CD4-positive, alpha-beta T cell treated with Interferon gamma for 1 hour (primary cell): ENCODE data around the gene SMIM5.

ENCODE experiments used
- DNase-seq: peaks from one replicate; pipeline ENCODE4 v3.0.0-alpha.2; 2020

SMIM5 gene

DNA sequence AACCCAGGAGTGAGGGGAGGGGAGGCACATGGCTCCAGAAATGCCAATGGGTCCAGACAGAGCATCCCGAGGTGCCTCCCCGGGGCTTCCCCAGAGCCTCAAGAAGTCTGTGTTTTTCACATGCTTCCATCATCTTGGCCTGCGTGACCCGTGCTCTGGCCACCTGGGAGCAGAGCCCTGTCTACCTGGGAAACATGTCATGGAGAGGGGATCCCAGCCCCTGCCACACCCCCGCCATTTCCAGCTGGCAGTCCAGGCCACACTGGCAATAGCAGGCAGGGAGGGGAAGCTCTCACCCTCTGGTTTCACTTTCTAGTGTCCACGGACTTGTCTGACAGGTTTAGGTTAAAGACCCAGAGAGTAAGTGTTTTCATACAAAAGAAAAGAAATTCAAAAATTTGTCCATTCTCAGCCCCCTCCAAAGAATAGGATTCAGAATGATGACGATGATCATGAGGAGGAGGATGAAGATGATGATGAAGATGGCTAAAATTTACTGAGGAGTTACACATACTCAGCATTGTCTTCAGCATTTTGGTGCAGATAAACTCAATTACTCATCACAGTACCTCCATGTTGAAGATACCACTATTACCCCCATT lies 9.0 kb downstream of the SMIM5 start:
- DNase-seq: no peak

DNA sequence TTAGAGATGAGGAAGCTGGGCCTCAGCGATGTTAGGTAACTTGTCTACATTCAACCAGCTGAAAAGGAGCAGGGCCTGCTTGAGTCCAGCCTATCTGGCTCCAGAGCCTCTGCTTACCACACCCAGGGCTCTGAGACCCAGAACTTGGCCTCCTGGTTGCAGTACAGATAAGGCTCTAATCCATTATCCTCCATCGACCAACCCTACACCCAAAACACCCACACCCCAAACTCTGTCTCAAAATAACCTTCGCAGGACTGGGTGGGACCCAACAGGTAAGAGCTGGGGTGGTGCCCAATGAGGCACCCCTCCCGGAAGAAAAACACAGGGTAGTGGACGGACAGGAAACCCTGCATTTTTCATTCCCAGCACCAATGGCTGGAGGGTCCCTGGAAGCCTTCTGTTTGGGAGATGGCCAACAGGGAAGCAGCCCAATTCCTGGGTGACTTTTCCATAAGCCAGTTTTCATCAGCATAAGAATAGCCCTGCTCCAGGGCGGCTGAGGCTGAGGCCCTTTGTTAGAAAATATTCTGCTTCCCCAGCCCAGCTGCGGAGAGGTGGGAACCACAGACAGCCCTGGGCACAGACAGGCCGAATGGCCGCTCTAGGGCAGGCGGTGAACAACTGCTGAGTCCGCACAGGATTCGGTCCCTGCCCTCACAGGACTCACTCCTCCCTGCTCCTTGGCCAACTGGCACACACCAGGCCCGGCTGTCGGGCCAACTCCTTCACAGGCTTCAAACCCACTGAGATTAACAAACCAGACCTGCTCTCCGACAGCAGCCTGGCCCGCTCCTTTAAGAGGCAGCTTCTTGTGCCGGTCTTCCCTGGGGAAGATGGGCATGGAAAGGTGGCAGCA lies 9.8 kb downstream of the SMIM5 start:
- DNase-seq: no peak

DNA sequence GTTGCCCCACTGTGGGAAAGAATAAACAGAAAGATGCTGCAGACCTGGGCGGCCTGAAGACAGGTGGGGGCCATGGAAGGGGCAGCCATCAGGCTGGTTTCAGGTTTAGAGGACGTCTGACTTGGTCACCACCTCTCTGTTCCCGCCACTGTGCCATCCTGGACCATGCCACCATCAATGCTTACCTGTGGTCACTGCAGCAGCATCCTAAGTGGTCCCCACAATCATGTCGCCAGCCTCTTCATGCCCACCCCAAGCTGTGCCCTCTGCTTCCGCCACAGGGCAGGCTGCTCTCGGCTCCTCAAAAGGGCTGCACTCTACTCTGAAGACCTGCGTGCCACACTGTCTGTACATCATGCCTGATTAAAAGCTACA lies 10.4 kb downstream of the SMIM5 start:
- DNase-seq: no peak

DNA sequence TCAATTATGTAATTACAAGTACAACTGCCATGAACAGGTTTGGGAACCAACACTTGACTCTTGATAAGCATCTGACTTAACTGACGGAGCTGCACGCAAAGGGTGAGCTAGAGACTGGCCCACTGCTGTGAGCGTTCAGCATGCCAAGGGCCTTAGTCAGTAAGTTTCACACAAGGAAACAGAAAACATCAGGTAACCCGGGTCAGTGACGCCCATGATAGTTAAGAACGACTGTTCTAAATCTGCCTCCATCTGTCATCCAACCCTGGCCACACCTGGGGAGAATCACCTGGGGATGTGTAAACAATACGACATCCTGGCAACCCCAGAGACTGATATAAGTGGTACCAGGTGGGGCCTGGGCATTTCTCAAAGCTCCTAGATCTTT lies 12.3 kb downstream of the SMIM5 start:
- no peak for DNase-seq

DNA sequence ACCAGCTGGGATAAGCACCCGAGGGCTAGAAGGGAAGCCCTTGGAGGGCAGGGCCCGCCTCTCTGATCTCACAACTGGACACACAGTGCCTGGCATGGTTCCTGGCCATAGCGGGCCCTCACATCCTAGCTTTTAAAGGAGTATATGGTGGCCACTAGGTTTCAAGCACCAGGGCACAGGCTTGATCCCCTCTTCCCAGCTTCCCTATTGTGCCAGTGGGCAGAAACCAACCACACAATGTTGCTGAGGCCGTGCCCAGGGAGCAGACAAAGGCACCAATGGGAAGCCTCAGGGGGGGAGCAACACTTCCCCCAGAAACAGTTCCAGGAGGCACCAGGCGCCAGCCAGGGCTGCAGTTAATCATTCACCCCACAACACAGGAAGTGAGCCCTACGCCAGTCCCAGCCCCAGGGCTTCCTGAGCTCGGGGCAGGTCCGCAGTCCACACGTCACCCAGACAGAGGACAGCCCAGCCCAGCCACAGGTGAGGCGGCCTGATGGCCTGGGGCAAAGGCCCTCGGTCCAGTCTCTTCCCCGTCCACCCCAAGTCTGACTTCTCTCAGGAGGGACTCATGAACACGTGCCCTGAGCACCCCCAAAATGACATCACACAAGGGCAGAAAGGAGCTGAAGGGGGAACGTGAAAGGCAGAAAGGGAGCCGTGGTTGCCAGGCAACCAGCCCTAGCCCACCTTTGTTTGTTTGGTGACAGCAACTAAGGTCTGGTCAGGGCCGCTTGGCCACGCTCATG lies 12.8 kb downstream of the SMIM5 start:
- peak; percentile 23 for DNase-seq

DNA sequence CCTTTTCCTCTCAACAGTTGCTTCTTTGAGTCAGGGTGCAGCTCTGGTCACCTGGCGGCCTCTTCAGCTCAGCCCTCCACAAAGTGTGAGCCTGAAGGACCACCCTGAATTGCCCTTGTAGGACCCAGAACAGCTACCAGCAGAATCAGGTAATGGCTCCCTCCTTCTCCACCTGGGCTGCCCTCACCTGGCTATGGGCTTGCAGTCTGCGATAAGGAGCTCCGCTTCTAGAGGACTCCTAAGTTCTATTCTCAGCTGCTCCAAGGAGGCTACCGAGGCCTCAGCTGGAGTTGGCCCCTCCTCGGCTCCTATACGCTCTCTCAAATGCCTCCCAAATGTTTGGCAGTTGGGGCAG lies 13.4 kb downstream of the SMIM5 start:
- no peak for DNase-seq

DNA sequence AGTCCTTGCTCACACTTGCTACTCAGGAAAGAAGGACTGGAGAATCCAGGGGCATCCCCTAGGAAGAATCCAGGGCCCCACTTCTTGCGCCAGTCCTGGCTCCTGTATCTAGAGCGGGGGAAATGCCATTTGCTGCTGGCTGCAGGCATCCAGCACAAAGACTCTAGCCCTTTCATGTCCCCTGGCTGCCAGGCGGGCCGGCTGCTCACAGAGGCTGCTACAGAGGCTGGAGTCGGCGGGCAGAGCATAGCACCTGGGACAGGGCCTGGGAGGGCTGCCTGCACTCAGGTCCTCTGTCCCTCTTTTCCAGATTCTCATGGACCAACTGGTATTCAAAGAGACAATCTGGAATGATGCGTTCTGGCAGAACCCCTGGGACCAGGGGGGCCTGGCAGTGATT lies 13.8 kb downstream of the SMIM5 start:
- no peak for DNase-seq

DNA sequence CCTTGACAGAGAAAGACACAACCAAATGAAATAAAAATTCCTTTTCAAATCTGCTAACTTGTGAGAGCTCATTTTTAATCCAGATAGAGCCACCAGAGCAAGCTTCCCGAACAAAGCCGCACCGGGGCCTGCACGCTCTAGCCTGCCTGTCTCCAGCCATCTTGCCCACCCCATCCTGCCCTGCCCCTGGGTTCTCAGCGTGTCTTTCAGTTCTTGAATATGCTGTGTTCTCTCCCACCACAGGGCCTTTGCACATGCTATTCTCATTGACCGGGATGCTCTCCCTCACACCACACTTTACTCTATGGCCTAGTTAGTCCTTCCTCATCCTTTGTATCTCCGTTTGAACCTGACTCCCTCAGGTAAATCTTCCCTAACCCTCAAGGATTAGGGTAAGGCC lies 14.7 kb downstream of the SMIM5 start:
- DNase-seq: no peak

DNA sequence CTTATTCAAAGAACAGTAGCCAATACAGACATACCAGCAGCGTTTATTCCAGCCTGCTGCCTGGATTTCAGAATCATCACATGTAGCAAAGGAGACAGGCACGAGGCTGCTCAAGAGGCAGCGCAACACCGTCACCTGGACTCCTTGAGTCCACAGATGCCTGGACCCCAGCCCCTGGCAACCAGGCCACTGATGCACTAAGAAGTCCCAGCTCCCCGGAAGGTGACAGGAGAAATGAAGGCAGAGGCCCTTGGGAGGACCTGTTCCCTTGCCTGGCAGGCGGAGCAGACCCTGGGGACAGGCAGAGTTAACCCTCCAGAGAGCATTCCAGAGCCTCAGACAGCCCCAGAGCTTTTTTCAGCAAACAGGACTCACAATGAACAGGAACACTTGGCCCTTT lies 16.5 kb downstream of the SMIM5 start:
- no peak for DNase-seq

DNA sequence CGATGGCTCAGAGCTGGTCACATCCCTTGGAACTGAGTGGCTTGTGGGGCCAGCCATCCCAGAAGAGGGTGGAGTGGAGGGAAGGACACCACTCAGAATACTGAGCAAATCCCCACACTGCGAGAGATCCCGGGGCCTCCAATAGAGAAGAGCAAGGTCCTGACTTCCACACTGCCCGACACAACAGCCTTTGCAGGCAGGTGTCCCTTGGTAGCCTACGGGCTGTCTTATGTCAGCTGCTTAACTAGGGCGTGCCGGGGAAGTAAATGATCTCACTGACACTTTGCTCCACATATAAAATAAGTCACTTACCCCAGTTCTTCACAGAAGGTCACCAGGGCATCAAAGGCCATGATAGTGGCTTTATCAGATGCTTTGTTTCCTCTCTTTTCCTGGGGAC lies 17.6 kb downstream of the SMIM5 start:
- no peak for DNase-seq

DNA sequence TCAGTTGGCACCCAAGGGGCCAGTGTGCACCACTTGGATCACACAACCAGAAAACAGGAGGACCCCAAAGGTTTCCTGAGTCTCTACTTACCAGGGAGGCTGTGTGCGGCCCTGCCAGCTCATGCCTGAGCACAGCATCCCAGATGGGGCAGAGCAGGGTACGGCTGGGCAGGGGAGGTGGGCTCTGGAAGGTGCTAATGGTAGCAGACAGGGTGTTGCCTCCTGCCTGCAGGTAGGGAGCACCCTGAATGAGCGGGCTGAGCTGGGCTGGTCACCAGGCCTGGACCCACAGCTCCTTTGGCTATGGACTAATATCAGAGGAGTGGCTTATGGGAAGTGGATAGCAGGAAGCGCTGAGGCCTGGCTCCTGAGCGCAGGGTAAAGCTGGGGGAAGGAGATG lies 19.1 kb downstream of the SMIM5 start:
- no peak for DNase-seq

DNA sequence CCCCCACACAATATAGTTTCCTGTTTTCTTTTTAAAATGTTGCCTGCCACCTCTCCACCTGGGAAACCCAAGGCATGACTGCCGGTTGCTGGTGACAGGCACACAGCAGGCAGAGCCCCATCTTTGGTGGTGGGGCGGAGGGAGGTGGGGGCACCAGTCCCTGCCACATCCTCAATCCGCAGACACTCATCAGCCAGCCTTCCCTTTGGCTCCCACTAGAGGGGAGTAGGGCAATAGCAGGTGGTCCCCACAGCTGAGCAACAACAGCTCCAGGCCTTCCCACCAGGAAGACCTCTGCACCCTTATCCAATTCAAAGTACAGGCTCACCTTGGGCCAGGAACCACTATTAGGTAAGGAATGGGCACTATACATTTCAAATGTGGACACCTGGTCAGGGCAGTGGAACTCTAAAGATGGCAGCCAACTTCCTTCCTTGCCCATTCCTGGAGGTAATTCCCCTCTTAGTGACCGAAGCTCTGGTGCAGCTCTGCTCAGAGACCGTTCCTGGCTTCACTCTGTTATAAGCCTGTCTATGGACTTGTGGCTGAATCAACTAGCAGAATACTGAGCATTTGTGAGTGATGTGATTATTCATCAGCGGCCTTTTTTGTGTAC lies 19.8 kb downstream of the SMIM5 start:
- DNase-seq: peak; percentile 30

DNA sequence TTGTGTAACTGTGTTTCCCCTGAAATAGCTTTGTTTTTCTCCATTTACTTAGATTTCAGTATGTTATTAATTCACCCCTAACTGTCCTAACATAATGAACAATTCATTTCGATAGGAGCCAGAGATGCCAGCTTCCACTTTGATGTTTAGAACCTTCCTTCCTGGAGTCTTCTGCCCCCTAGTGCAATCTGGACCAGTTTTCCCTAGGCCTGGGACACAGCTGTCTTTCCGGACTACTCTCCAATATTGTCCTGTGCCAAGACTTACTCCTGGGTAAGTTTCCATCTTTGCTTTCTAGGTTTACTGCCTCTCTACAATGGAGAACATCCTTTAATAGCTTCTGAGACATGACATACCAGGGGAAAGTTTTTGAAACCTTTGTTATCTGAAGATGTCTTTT lies 20.9 kb downstream of the SMIM5 start:
- DNase-seq: no peak

DNA sequence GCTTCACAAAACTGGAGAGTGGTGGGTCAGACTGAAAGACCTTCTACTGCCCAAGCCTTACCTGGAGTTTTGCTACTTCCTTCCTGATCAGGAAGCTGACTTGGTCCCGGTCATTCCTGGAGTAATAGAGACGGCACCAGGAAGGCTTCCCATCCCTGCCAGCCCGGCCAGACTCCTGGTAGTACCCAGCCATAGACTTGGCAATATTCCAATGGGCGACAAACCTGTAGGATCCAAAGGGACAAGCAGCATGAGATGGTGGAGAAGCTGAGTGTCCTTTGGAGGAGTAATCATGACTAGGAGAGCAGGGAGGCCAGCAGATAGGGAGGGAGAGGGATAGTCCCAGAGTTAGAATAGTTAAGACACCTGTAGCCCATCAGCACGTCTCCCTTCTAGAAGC lies 25.0 kb downstream of the SMIM5 start:
- no peak for DNase-seq

DNA sequence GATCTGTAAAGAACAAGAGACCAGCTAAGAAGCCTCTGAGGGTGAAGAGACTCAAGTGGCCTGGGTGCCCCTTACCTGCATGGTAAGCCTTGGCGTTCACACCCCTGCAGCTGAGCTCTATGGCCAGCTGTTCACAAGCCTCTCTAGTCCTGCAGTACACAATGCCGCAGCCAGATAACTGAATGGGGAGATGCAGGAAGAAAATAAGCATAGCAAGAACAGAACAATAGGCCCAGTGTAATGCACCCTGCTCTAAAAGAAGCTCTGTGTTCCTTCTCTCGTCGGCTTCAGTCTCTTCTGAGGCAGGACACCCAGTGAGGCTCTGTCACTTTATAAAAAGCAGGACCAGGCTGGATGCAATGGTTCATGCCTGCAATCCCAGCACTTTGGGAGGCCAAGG lies 28.3 kb downstream of the SMIM5 start:
- DNase-seq: no peak

DNA sequence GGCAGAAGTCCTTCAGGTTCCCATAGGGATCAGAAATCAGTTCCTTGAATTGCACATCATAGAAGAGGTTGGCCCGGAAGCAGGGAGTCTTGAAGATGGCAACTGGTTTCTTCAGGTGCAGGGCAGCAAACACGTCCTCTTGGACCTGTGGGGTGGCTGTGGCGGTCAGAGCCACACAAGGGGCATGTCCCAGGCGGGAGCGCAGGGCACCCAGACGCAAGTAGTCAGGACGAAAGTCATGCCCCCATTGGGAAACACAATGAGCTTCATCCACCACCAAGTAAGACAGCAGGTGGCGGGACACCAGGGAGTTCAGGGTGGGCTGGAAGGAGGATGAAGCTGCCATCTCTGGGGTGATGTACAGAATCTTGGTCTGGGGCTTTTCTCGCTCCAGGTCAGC lies 29.3 kb downstream of the SMIM5 start:
- no peak for DNase-seq

DNA sequence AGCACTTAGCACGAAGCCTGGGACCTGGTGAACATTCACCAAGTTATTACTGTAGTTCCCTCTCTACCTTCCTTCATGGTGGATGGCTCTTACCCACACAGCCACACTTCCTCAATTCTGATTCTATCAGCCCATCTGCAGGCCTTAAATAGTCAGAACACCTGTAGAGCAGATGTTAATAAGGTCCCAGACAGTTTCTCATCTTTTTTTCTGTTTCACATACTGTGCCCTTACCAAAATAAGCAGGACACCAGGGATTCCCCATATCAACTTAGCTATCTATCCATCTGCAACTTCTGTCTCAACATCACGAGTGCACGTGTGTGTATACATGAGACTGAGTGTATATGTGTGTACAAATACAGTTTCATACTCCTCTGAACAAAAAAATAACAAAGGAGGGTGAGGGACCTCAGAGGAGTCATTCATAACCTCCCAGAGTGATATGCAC lies 30.9 kb downstream of the SMIM5 start:
- DNase-seq: peak; percentile 42

DNA sequence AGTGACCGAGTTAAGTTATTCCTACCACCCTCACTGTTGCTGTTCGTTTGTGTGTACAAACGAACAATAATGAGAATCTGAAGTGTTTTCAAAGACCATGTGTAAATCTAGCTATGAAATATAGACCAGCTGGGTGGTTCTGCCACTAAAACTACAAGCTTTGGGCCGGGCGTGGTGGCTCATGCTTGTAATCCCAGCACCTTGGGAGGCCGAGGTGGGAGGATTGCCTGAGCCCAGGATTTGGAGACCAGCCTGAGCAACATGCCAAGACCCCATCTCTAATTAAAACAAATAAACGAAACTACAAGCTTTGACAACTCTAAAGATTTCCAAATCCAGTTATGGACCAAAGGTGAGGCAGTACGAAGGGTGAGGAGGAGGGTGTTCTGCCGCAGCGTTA lies 32.7 kb downstream of the SMIM5 start:
- DNase-seq: no peak

DNA sequence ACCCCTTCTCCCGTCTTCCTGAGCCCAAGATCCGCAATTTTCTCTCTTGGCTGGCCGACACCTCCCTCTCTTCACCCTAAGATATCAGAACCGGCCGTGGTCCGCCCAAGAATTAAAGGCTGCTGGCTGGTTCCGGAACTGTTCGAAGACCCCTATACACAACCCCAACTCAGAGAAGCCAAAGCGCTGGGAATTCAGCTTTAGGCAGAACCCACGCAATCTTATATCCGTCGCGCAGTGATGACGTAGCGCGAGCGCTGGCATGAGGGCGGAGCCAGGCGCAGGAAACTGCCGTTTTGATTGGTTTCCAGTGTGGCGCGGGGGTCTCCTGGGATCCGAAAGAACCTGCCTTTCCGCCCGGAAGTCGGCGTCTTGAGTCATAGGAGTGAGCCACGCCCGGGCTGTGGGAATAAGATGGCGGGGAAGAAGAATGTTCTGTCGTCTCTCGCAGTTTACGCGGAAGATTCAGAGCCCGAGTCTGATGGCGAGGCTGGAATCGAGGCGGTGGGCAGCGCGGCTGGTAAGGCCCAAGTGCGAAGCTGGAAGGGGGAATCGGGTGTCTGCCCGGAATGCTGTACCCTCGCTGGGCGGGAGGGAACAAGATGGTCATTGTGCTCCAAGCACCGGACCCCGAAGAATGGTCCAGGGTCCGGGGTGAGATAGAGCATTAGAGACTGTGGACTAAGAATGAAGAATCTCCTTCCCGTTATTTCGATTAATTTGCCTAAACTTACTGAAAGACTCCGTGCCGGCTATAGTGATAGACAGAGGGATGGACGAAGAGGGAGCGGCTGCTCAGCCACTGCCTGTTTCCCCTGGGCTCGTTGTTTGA lies 33.9 kb downstream of the SMIM5 start, which contains the start of the genes RECQL5 and SAP30BP:
Gene RECQL5, minus strand, starts transcription at position 196 of the 832 bp plus-strand sequence. CDS start 597 bp downstream, outside the sequence.
Gene SAP30BP, plus strand, starts transcription at position 380 of the 832 bp plus-strand sequence. Its CDS starts 35 bp downstream, at position 415.
- peak; percentile 96 for DNase-seq

DNA sequence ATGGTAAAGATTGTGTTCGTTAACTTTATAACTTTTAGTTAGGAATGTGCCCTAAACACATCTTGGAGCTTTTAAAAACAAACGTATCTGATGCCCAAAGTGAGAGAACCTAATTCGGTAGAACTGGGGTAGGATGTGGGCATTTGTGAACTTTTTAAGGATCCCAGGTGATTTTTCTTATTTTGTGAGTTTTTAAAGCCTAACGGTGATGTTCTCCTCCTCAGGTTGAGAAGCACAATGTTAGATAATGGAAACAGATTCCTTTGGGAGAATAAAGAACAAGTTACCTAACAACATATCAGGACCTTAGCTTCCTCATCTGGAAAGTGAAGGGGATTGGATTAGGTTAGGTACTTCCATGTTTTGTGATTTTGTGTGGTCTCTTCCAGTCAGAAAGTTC lies 34.6 kb downstream of the SMIM5 start:
- DNase-seq: no peak

DNA sequence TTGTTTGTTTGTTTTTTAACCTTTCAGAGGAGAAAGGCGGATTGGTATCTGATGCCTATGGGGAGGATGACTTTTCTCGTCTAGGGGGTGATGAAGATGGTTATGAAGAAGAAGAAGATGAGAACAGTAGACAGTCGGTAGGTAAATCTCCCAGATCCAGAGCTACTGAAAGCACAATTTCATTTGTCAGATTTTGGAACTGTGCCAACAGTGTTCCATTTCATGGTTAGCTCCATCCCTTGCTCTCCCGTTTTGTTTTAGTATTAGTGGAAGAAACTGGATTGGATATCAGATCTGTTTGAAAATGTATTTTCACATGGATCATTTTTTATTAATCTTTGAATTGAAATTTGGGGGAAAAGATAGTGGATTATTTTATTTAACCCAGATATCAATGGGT lies 35.3 kb downstream of the SMIM5 start:
- DNase-seq: no peak

DNA sequence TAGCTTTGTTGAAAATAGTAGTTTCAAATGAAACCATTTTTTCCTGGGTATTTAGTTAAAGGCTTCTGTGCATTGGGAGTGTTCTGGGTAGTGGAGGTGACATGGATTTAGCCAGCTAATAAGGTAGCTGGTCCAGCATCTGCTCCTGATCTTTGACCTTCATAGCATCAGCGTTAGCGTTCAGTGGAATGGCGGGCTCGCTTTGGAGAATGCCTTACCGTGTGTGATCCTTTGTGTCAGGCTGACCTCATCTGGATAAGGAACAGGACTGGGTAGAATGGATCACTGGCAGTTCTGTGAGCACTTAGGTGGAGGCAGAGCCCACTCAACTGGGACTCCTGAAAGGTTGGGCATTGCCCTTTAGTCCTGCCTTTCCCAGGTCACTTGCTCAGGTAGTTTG lies 37.6 kb downstream of the SMIM5 start:
- DNase-seq: no peak
